Measurements from ENCODE around the gene RAE1. TPM values are rescaled to one million over a fixed set of nuclear protein-coding genes. Genes with fewer than 3 reads are reported as not detected.

RAE1 gene
- total and polyA plus RNA-seq, 2 donors (not counting 1 experiment from before 2014, with no cell fraction given), result 27.2 to 39.4 TPM

GRCh38 chr20:57332105-57333089 is 18.7 kb upstream of the RAE1 start:
- Histone ChIP-seq H3K36me3 (ENCODE audit: control insufficient read depth, insufficient read depth, low read length) (no peaks in the 10 kb centered on the region), H3K4me1 (ENCODE audit: control insufficient read depth, extremely low read depth, insufficient read depth, low read length) (no peaks in the 10 kb centered on the region), H2AFZ (ENCODE audit: low read length) (no peak overlapping the region), H3K27me3 (ENCODE audit: control insufficient read depth, insufficient read depth, low read length) (peaks cover 2% of the 10 kb centered on the region), H3K9ac (ENCODE audit: insufficient read depth, low read length) (no peak overlapping the region), H3K79me2 (ENCODE audit: control insufficient read depth, insufficient read depth, low read length) (no peaks in the 10 kb centered on the region), H3K4me2 (ENCODE audit: extremely low read depth, insufficient read depth, low read length) (no peak overlapping the region), H4K20me1 (ENCODE audit: control insufficient read depth, extremely low read depth, insufficient read depth, low read length) (peaks cover 1% of the 10 kb centered on the region), H3K4me3 (replicated peaks in 1 of 4; ENCODE audit: control extremely low read depth in 1 of 4, insufficient read depth in 1 of 4, low read depth in 3 of 4, low read length in 4 of 4) (no peak overlapping the region), H3K27ac (ENCODE audit: insufficient read depth, low read length) (no peak overlapping the region), H3K9me3 (ENCODE audit: control insufficient read depth, insufficient read depth, low read depth, low read length) (no peaks in the 10 kb centered on the region)
- no peak for TF ChIP-seq CTCF (conservative IDR thresholded peaks at IDR 0.05 in 1 of 2, IDR thresholded peaks at IDR 0.05 in 1 of 2; ENCODE audit: low read depth in 1 of 2, low read length in 2 of 2)
- no peak for TF ChIP-seq EZH2 (IDR thresholded peaks at IDR 0.05; ENCODE audit: low read length, missing control alignments)
- no peak for DNase-seq (ENCODE audit: low read depth in 2 of 2)

GRCh38 chr20:57335392-57335791 is 15.7 kb upstream of the RAE1 start:
- DNase-seq (ENCODE audit: low read depth in 2 of 2), result peak in 1 of 2 donors; percentile 17
- no peaks in the 10 kb centered on the region for H4K20me1 ChIP-seq (ENCODE audit: control insufficient read depth, extremely low read depth, insufficient read depth, low read length)
- peaks cover 2% of the 10 kb centered on the region for H3K27me3 ChIP-seq (ENCODE audit: control insufficient read depth, insufficient read depth, low read length)
- H3K4me3 ChIP-seq (replicated peaks in 1 of 4; ENCODE audit: control extremely low read depth in 1 of 4, insufficient read depth in 1 of 4, low read depth in 3 of 4, low read length in 4 of 4), result no peak overlapping the region
- no peaks in the 10 kb centered on the region for H3K4me1 ChIP-seq (ENCODE audit: control insufficient read depth, extremely low read depth, insufficient read depth, low read length)
- no peak overlapping the region for H3K4me2 ChIP-seq (ENCODE audit: extremely low read depth, insufficient read depth, low read length)
- H3K79me2 ChIP-seq (ENCODE audit: control insufficient read depth, insufficient read depth, low read length), result no peaks in the 10 kb centered on the region
- no peaks in the 10 kb centered on the region for H3K36me3 ChIP-seq (ENCODE audit: control insufficient read depth, insufficient read depth, low read length)
- TF ChIP-seq CTCF (conservative IDR thresholded peaks at IDR 0.05 in 1 of 2, IDR thresholded peaks at IDR 0.05 in 1 of 2; ENCODE audit: low read depth in 1 of 2, low read length in 2 of 2), result peak in 1 of 2 donors; percentile 6
- no peak for TF ChIP-seq EZH2 (IDR thresholded peaks at IDR 0.05; ENCODE audit: low read length, missing control alignments)
- no peak overlapping the region for H2AFZ ChIP-seq (ENCODE audit: low read length)
- no peaks in the 10 kb centered on the region for H3K9me3 ChIP-seq (ENCODE audit: control insufficient read depth, insufficient read depth, low read depth, low read length)
- no peak overlapping the region for H3K27ac ChIP-seq (ENCODE audit: insufficient read depth, low read length)
- H3K9ac ChIP-seq (ENCODE audit: insufficient read depth, low read length), result no peak overlapping the region

- no peak overlapping the region for H3K9ac ChIP-seq (ENCODE audit: insufficient read depth, low read length)
- H4K20me1 ChIP-seq (ENCODE audit: control insufficient read depth, extremely low read depth, insufficient read depth, low read length), result no peaks in the 10 kb centered on the region
- H3K36me3 ChIP-seq (ENCODE audit: control insufficient read depth, insufficient read depth, low read length), result no peaks in the 10 kb centered on the region
- no peak overlapping the region for H3K4me2 ChIP-seq (ENCODE audit: extremely low read depth, insufficient read depth, low read length)
- H3K4me3 ChIP-seq (replicated peaks in 1 of 4; ENCODE audit: control extremely low read depth in 1 of 4, insufficient read depth in 1 of 4, low read depth in 3 of 4, low read length in 4 of 4), result no peak overlapping the region
- DNase-seq (ENCODE audit: low read depth in 2 of 2), result no peak
- H3K27me3 ChIP-seq (ENCODE audit: control insufficient read depth, insufficient read depth, low read length), result no peaks in the 10 kb centered on the region
- H3K9me3 ChIP-seq (ENCODE audit: control insufficient read depth, insufficient read depth, low read depth, low read length), result no peaks in the 10 kb centered on the region
- no peak overlapping the region for H2AFZ ChIP-seq (ENCODE audit: low read length)
- no peaks in the 10 kb centered on the region for H3K79me2 ChIP-seq (ENCODE audit: control insufficient read depth, insufficient read depth, low read length)
- H3K4me1 ChIP-seq (ENCODE audit: control insufficient read depth, extremely low read depth, insufficient read depth, low read length), result no peaks in the 10 kb centered on the region
- TF ChIP-seq EZH2 (IDR thresholded peaks at IDR 0.05; ENCODE audit: low read length, missing control alignments), result no peak
- no peak for TF ChIP-seq CTCF (conservative IDR thresholded peaks at IDR 0.05 in 1 of 2, IDR thresholded peaks at IDR 0.05 in 1 of 2; ENCODE audit: low read depth in 1 of 2, low read length in 2 of 2)
- H3K27ac ChIP-seq (ENCODE audit: insufficient read depth, low read length), result no peak overlapping the region
Measured at GRCh38 chr20:57341663-57342062, 9.4 kb upstream of the RAE1 start.

All from fibroblast of lung (primary cell).